HFF-Myc (cell line): ENCODE measurements around the gene CLEC16A.

Experiments used
- DNase-seq: peaks from one replicate; pipeline ENCODE4 v3.0.0-alpha.2; 2011; ENCODE audit warnings: low read depth; ENCODE audit errors: extremely low read depth
- H3K4me3 ChIP-seq: replicated peaks from 2 replicates; pipeline ENCODE4 v1.5.1; 2011; ENCODE audit warnings: low read depth, mild to moderate bottlenecking, control low read depth, low read length
- CTCF ChIP-seq: IDR thresholded peaks from 2 replicates; pipeline ENCODE4 v1.5.1; 2012; ENCODE audit warnings: mild to moderate bottlenecking, low read depth, low read length, control low read depth; ENCODE audit errors: missing control alignments

CLEC16A gene

GRCh38 chr16:10990378-10990777 is 46.0 kb downstream of the CLEC16A start:
- H3K4me3 ChIP-seq = no peak overlapping the region
- TF ChIP-seq CTCF = no peak
- DNase-seq = no peak

DNA sequence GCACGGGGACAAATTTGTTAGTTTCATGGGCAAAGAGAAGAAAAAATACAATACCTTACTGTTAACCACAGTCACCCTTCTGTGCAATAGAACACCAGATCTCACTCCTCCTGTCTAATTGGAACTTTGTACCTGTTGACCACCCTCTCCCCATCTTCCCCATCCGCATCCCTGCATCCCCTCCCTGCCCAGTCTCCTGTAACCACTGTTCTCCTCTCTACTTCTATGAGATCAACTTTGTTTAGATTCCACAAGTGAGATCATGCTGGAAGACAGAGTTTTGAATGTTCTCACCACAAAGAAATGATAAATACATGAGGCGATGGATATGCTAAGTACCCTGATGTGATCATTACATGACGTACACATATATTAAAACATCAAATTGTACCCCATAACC is 47.7 kb downstream of the CLEC16A start:
- H3K4me3 ChIP-seq = no peak overlapping the region
- no peak for DNase-seq
- TF ChIP-seq CTCF = no peak

DNA sequence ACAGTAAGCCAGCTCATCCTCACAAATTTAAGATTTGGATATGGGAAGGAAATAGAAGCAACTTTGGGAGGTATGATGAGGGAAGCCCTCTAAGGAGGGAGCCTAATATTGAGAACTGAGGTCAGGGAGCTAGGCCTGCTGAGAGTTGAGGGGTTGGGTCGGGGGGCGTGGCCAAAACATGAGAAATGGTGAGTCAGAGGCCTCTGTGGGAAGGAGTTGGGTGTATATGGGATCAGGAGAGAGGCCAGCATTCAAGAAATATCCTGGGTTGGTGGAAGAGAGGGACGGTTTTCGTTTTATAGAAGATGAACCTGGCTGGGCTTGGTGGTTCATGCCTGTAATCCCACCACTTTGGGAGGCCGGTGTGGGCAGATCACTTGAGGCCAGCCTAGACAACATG is 48.4 kb downstream of the CLEC16A start:
- no peak for DNase-seq
- H3K4me3 ChIP-seq = no peak overlapping the region
- no peak for TF ChIP-seq CTCF

GRCh38 chr16:10993649-10994048 is 49.3 kb downstream of the CLEC16A start:
- no peak overlapping the region for H3K4me3 ChIP-seq
- no peak for TF ChIP-seq CTCF
- DNase-seq = no peak

DNA sequence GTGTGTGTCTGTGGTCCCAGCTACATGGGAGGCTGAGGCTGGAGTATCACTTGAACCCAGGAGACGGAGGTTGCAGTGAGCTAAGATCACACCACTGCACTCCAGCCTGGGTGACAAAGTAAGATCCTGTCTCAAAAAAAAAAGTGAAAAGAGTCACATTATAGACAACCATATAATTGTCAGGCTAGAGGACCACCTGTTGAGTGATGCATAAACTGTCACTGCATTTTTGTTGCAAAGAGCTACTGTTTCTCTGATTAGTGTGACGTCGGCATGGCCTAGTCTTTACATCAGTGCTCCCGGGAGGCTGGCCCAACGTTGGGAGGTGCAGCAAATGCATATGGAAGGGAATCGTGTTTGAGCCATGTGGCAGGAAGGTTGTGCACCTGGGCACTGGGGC is 50.2 kb downstream of the CLEC16A start:
- TF ChIP-seq CTCF = no peak
- H3K4me3 ChIP-seq = no peak overlapping the region
- no peak for DNase-seq

- TF ChIP-seq CTCF = no peak
- DNase-seq = no peak
- H3K4me3 ChIP-seq = no peak overlapping the region
Observed at GRCh38 chr16:10995565-10995964, 51.2 kb downstream of the CLEC16A start.

- TF ChIP-seq CTCF = no peak
- no peak for DNase-seq
- no peak overlapping the region for H3K4me3 ChIP-seq
Observed at GRCh38 chr16:10997485-10997884, 53.1 kb downstream of the CLEC16A start.
